Measurements from ENCODE around the gene PER1. TPM values are rescaled to one million over a fixed set of nuclear protein-coding genes. Genes with fewer than 3 reads are reported as not detected.
A peak's percentile ranks its signal among the peaks of the same experiment; 100 is the strongest.

Gene PER1
- total and polyA plus RNA-seq, 4 donors = 93.5 to 238 (median 129) TPM

- Histone ChIP-seq H3K27me3 (ENCODE audit: control insufficient read depth in 3 of 3, insufficient read depth in 3 of 3, low read length in 2 of 3) (no peaks in the 10 kb centered on the region), H3K9me3 (ENCODE audit: control insufficient read depth in 4 of 4, insufficient read depth in 3 of 4, low read length in 3 of 4) (no peaks in the 10 kb centered on the region), H3K4me1 (ENCODE audit: control insufficient read depth in 5 of 5, insufficient read depth in 5 of 5, low read length in 5 of 5) (peaks cover 10 to 22% (median 12%) of the 10 kb centered on the region in 5 donors), H3K27ac (ENCODE audit: low read depth in 1 of 2, low read length in 1 of 2) (no peak overlapping the region), H3K4me3 (no peak overlapping the region), H3K36me3 (ENCODE audit: control insufficient read depth in 4 of 4, insufficient read depth in 4 of 4, low read length in 4 of 4) (peaks cover 0 to under 1% (median 0%) of the 10 kb centered on the region in 4 donors), H3K9ac (ENCODE audit: insufficient read depth in 1 of 2, low read length in 2 of 2) (no peak overlapping the region)
- 85 to 92% methylated on average over 3 of the region's 3 CpGs for WGBS, 2 donors
- ATAC-seq (ENCODE audit: insufficient read depth, low FRiP score) = no peak
- no peak for DNase-seq
- no peak for TF ChIP-seq CTCF (IDR thresholded peaks at IDR 0.05; ENCODE audit: control extremely low read depth, extremely low read depth)
These were observed 15.3 kb upstream of the PER1 start for GRCh38 chr17:8167526-8167925.

DNA sequence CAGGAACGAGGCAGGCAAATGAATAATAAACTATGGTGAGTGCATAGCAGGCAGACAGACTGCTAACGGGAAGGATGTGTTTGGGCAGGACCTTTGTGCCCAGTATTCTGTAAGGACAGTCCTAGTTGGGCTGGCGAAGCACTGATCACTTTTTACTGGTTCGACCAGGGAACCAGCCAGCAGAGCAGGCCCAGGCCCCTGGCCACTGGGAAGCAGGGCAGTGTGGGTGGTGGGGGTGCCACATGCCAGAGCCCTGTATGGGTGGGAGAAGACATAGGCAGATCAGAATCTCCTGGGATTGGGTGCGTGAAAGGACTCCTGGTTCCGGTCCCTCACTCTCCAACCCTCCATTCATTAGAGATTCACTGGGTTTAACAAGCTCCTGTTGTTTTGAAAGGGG lies 14.5 kb upstream of the PER1 start:
- 89 to 98% methylated on average over 6 of the region's 6 CpGs for WGBS, 2 donors
- Histone ChIP-seq H3K27me3 (ENCODE audit: control insufficient read depth in 3 of 3, insufficient read depth in 3 of 3, low read length in 2 of 3) (no peaks in the 10 kb centered on the region), H3K9me3 (ENCODE audit: control insufficient read depth in 4 of 4, insufficient read depth in 3 of 4, low read length in 3 of 4) (no peaks in the 10 kb centered on the region), H3K36me3 (ENCODE audit: control insufficient read depth in 4 of 4, insufficient read depth in 4 of 4, low read length in 4 of 4) (peaks cover 0 to 8% (median 0%) of the 10 kb centered on the region in 4 donors), H3K9ac (ENCODE audit: insufficient read depth in 1 of 2, low read length in 2 of 2) (no peak overlapping the region), H3K4me1 (ENCODE audit: control insufficient read depth in 5 of 5, insufficient read depth in 5 of 5, low read length in 5 of 5) (peaks cover 10 to 27% (median 13%) of the 10 kb centered on the region in 5 donors), H3K27ac (ENCODE audit: low read depth in 1 of 2, low read length in 1 of 2) (no peak overlapping the region), H3K4me3 (no peak overlapping the region)
- ATAC-seq (ENCODE audit: insufficient read depth, low FRiP score) (no peak), DNase-seq (no peak)
- TF ChIP-seq CTCF (IDR thresholded peaks at IDR 0.05; ENCODE audit: control extremely low read depth, extremely low read depth) = no peak

- H3K4me1 ChIP-seq (ENCODE audit: control insufficient read depth in 5 of 5, insufficient read depth in 5 of 5, low read length in 5 of 5) = peaks cover 10 to 38% (median 21%) of the 10 kb centered on the region in 5 donors
- H3K27ac ChIP-seq (ENCODE audit: low read depth in 1 of 2, low read length in 1 of 2) = peak overlapping the region; percentile 91 to 93
- 73 to 83% methylated on average over 6 of the region's 6 CpGs for WGBS, 2 donors
- H3K27me3 ChIP-seq (ENCODE audit: control insufficient read depth in 3 of 3, insufficient read depth in 3 of 3, low read length in 2 of 3) = no peaks in the 10 kb centered on the region
- H3K4me3 ChIP-seq = no peak overlapping the region
- peak overlapping the region in 1 of 2 donors; percentile 6 for H3K9ac ChIP-seq (ENCODE audit: insufficient read depth in 1 of 2, low read length in 2 of 2)
- peaks cover 3 to 17% (median 8%) of the 10 kb centered on the region in 4 donors for H3K36me3 ChIP-seq (ENCODE audit: control insufficient read depth in 4 of 4, insufficient read depth in 4 of 4, low read length in 4 of 4)
- H3K9me3 ChIP-seq (ENCODE audit: control insufficient read depth in 4 of 4, insufficient read depth in 3 of 4, low read length in 3 of 4) = no peaks in the 10 kb centered on the region
- no peak for TF ChIP-seq CTCF (IDR thresholded peaks at IDR 0.05; ENCODE audit: control extremely low read depth, extremely low read depth)
- DNase-seq (no peak), ATAC-seq (ENCODE audit: insufficient read depth, low FRiP score) (no peak)
These were observed 12.6 kb upstream of the PER1 start for GRCh38 chr17:8164815-8165131.

Data from lung (tissue), 12 donors.